ENCODE measurements around the gene SCART1.

GRCh38 chr10:133516057-133516456, 62.3 kb downstream of the SCART1 start:
- TF ChIP-seq CTCF (IDR thresholded peaks at IDR 0.05): no peak
- TF ChIP-seq POLR2AphosphoS5 (IDR thresholded peaks at IDR 0.05; ENCODE audit: insufficient read depth in 1 of 2, low read depth in 1 of 2): no peak
- no peak for TF ChIP-seq POLR2A (IDR thresholded peaks at IDR 0.05)

Data from vagina (tissue), 2 donors.